GM12878 (cell line): ENCODE data around the gene HENMT1. TPM values are rescaled to one million over a fixed set of nuclear protein-coding genes. Genes with fewer than 3 reads are reported as not detected.

ENCODE experiments used
- ATAC-seq: fragments of 200-7000 bp; cut with Tn5 transposase; 3 replicates; pipeline ENCODE4 v1.9.1; 2020; ENCODE audit warnings: mild to moderate bottlenecking, moderate library complexity
- BruUV-seq: library from RNA; stranded (reverse); fragments of 400-500 nt; replicated peaks from 2 replicates; lab custom pipeline; 2021; lab: Mats Ljungman, UMichigan
- CTCF ChIA-PET: fragments of 300-600 bp; sonication (Branson Sonifier 250); formaldehyde crosslinking; extraction: SDS; loops from one replicate; lab custom pipeline; 2021; ENCODE audit warnings: inconsistent platforms; lab: Yijun Ruan, JAX
- POLR2A ChIA-PET: fragments of 350-600 bp; formaldehyde crosslinking; extraction: SDS; loops from one replicate; lab custom pipeline; 2021; ENCODE audit warnings: inconsistent platforms; lab: Charles Lee
- RAD21 ChIA-PET: fragments of 300-600 bp; sonication (Branson Sonifier 250); formaldehyde crosslinking; loops from one replicate; lab custom pipeline; 2023; ENCODE audit warnings: antibody characterized with exemption; ENCODE audit not compliant: unreplicated experiment; lab: Charles Lee
- SMC1A ChIA-PET: fragments of 300-600 bp; sonication (Branson Sonifier 250); formaldehyde crosslinking; loops from one replicate; lab custom pipeline; 2023; ENCODE audit not compliant: unreplicated experiment, uncharacterized antibody; lab: Charles Lee
- DNase-seq: peaks from one replicate; pipeline ENCODE4 v3.0.0-alpha.2; 2011; ENCODE audit warnings: low read depth, low spot score
- FAIRE-seq: peaks from 3 replicates; lab custom pipeline; 2011; peaks lifted over from hg19 to GRCh38; lab: Jason Lieb, UNC
- H2AFZ ChIP-seq: 2 replicates; pipeline ENCODE4 v1.6.0; 2011; ENCODE audit warnings: low read depth, low read length, control low read depth; ENCODE audit not compliant: control insufficient read depth
- H3K27ac ChIP-seq: 2 replicates; pipeline ENCODE4 v1.5.1; 2011; ENCODE audit warnings: control low read depth; ENCODE audit not compliant: control insufficient read depth, insufficient read depth
- H3K27me3 ChIP-seq, 2 experiments: replicated peaks in 1 of 2; 2 replicates each; pipeline versions ENCODE4 v1.6.0 to v1.6.1; 2011; ENCODE audit warnings: low read length in 1 of 2; ENCODE audit not compliant: control insufficient read depth in 2 of 2, insufficient read depth in 2 of 2
- H3K36me3 ChIP-seq, 2 experiments: 2 replicates each; pipeline ENCODE4 v1.5.1; 2011; ENCODE audit warnings: low read length in 1 of 2; ENCODE audit not compliant: control insufficient read depth in 2 of 2, insufficient read depth in 2 of 2
- H3K4me1 ChIP-seq: 2 replicates; pipeline ENCODE4 v1.6.1; 2011; ENCODE audit warnings: mild to moderate bottlenecking, low read length, moderate library complexity, mixed read lengths; ENCODE audit not compliant: control insufficient read depth, insufficient read depth
- H3K4me2 ChIP-seq: 2 replicates; pipeline ENCODE4 v1.6.0; 2011; ENCODE audit warnings: control low read depth; ENCODE audit not compliant: control insufficient read depth, insufficient read depth
- H3K4me3 ChIP-seq: fragments of 200-600 bp; sonication (generic); 2 replicates; pipeline ENCODE4 v1.5.1; 2016
- H3K79me2 ChIP-seq: 2 replicates; pipeline ENCODE4 v1.6.0; 2011; ENCODE audit warnings: low read length; ENCODE audit not compliant: control insufficient read depth, insufficient read depth
- H3K9ac ChIP-seq: 2 replicates; pipeline ENCODE4 v1.8.0; 2011; ENCODE audit warnings: low read length, control low read depth, mixed read lengths; ENCODE audit not compliant: control insufficient read depth, insufficient read depth
- H3K9me3 ChIP-seq: replicated peaks from 3 replicates; pipeline ENCODE4 v1.5.1; 2011; ENCODE audit warnings: mild to moderate bottlenecking, low read length; ENCODE audit not compliant: control insufficient read depth, insufficient read depth
- H4K20me1 ChIP-seq: 2 replicates; pipeline ENCODE4 v1.6.0; 2011; ENCODE audit not compliant: control insufficient read depth, insufficient read depth
- ATF7 ChIP-seq: fragments of 450-650 bp; IDR thresholded peaks from 2 replicates; pipeline ENCODE4 v1.6.1; 2016; ENCODE audit warnings: low read depth, mild to moderate bottlenecking
- BCL3 ChIP-seq: IDR thresholded peaks from 2 replicates; pipeline ENCODE4 v1.6.1; 2011; ENCODE audit warnings: borderline replicate concordance, low read depth, mild to moderate bottlenecking, moderate library complexity, low read length; ENCODE audit not compliant: insufficient read depth, poor library complexity, severe bottlenecking
- CREB1 ChIP-seq: IDR thresholded peaks from 2 replicates; pipeline ENCODE4 v1.6.1; 2012; ENCODE audit warnings: low read depth, mild to moderate bottlenecking, inconsistent platforms
- EED ChIP-seq: sonication (generic); IDR thresholded peaks from 2 replicates; pipeline ENCODE4 v1.6.1; 2016; ENCODE audit warnings: antibody characterized with exemption, low read depth
- IKZF1 ChIP-seq: fragments of 450-650 bp; conservative IDR thresholded peaks from 2 replicates; pipeline ENCODE4 v1.6.1; 2017; ENCODE audit warnings: antibody characterized with exemption, mild to moderate bottlenecking
- IKZF2 ChIP-seq, 2 experiments: fragments of 450-650 bp; IDR thresholded peaks; 2 replicates each; pipeline ENCODE4 v1.6.1; 2017; ENCODE audit warnings: mild to moderate bottlenecking in 2 of 2, moderate library complexity in 2 of 2
- KLF5 ChIP-seq: fragments of 450-650 bp; IDR thresholded peaks from 2 replicates; pipeline ENCODE4 v1.6.1; 2014; ENCODE audit warnings: mild to moderate bottlenecking; ENCODE audit not compliant: partially characterized antibody
- MEF2A ChIP-seq: IDR thresholded peaks from 2 replicates; pipeline ENCODE4 v1.6.1; 2011; ENCODE audit warnings: low read depth, mild to moderate bottlenecking, low read length, moderate library complexity; ENCODE audit not compliant: insufficient read depth
- MLLT1 ChIP-seq: fragments of 450-650 bp; IDR thresholded peaks from 2 replicates; pipeline ENCODE4 v1.6.1; 2016; ENCODE audit warnings: mild to moderate bottlenecking
- PAX5 ChIP-seq: IDR thresholded peaks from 2 replicates; pipeline ENCODE4 v1.6.1; 2011; ENCODE audit warnings: low read depth, low read length, borderline replicate concordance
- PAX8 ChIP-seq: fragments of 450-650 bp; IDR thresholded peaks from 2 replicates; pipeline ENCODE4 v1.6.1; 2017; ENCODE audit warnings: mild to moderate bottlenecking, moderate library complexity
- POU2F2 ChIP-seq: IDR thresholded peaks from 3 replicates; pipeline ENCODE4 v1.6.1; 2011; ENCODE audit warnings: low read depth, mild to moderate bottlenecking, low read length, borderline replicate concordance
- SRF ChIP-seq, 2 experiments: IDR thresholded peaks; 2 replicates each; pipeline ENCODE4 v1.6.1; 2011; ENCODE audit warnings: low read depth in 2 of 2, low read length in 2 of 2, mild to moderate bottlenecking in 1 of 2, moderate library complexity in 1 of 2
- STAT3 ChIP-seq: IDR thresholded peaks from 2 replicates; pipeline ENCODE4 v1.6.1; 2011; ENCODE audit warnings: low read depth, low read length, improper control_type of control experiment
- TCF12 ChIP-seq: IDR thresholded peaks from 2 replicates; pipeline ENCODE4 v1.6.1; 2011; ENCODE audit warnings: low read depth, mild to moderate bottlenecking, low read length
- USF2 ChIP-seq: IDR thresholded peaks from 2 replicates; pipeline ENCODE4 v1.6.1; 2011; ENCODE audit warnings: low read depth, low read length, improper control_type of control experiment, borderline replicate concordance
- ZBTB33 ChIP-seq: fragments of 450-650 bp; IDR thresholded peaks from 2 replicates; pipeline ENCODE4 v1.6.1; 2017; ENCODE audit warnings: mild to moderate bottlenecking
- ZNF274 ChIP-seq: IDR thresholded peaks from one replicate; pipeline ENCODE4 v1.8.0; 2011; ENCODE audit not compliant: insufficient read length, insufficient read depth
- WGBS: methylation state at CpG from one replicate; pipeline ENCODE4 v1.1.6; 2016; ENCODE audit warnings: low lambda C conversion rate; ENCODE audit not compliant: insufficient replicate concordance, insufficient coverage; ENCODE audit errors: missing lambda C conversion rate; 5-methylcytosine and 5-hydroxymethylcytosine counted together
- in situ Hi-C: fragments of 300-500 bp; cut with MboI; formaldehyde crosslinking; loops from 9 replicates; pipeline ENCODE4 v1.14.3; 2018; ENCODE audit warnings: mixed read lengths
- intact Hi-C: fragments of 100-400 bp; cut with micrococcal nuclease; formaldehyde crosslinking; loops from one replicate; pipeline ENCODE4 v1.14.2; 2022; ENCODE audit not compliant: unreplicated experiment
- polyA plus RNA-seq, 11 experiments: library from polyadenylated mRNA; depleted of rRNA in 4 of 11; unstranded in 6 of 11; stranded (reverse) in 5 of 11; fragments of >200 nt; fragmentation: Nextera tagmentation in 4 of 11; fragmentation: Illumina TruSeq in 1 of 11; extraction: Ambion mirVana in 4 of 11; extraction: Trizol in 1 of 11; gene quantifications; 1 replicate in 1 of 11; 2 replicates in 10 of 11; pipeline versions ENCODE4 v1.2.1 to v1.2.3, GENCODE V29; 2011 to 2016; ENCODE audit warnings: inconsistent platforms in 2 of 11, missing spikeins in 2 of 11, low read depth in 1 of 11
- total RNA-seq, 4 experiments: library from RNA; depleted of rRNA in 3 of 4; stranded (reverse); fragments of >200 nt in 3 of 4; fragmentation: Illumina TruSeq in 1 of 4; extraction: Trizol in 1 of 4; gene quantifications; 2 replicates each; pipeline versions ENCODE4 v1.2.1 to v1.2.3, GENCODE V29; 2013 to 2021

Gene HENMT1
- total and polyA plus RNA-seq, 10 of the 15 experiments (the other 5 are each of a cell fraction or from before 2014, with no cell fraction given): 4.4 to 15.6 (median 10.4) TPM

GRCh38 chr1:108670131-108670773 lies 9.4 kb upstream of the HENMT1 start:
- H3K27ac ChIP-seq: no peak overlapping the region
- in situ Hi-C loops (no loop called here), intact Hi-C loops (loop anchor here (10.0 kb wide), 1 partner anchor 55 kb away; no protein-coding TSS in a partner anchor)
- ATAC-seq (no peak), FAIRE-seq (no peak), DNase-seq (no peak)
- no peaks in the 10 kb centered on the region for H3K4me1 ChIP-seq
- H3K79me2 ChIP-seq: no peaks in the 10 kb centered on the region
- POLR2A ChIA-PET: no interaction called here
- no peaks in the 10 kb centered on the region for H3K9me3 ChIP-seq
- H3K4me2 ChIP-seq: no peak overlapping the region
- no peak overlapping the region for H3K9ac ChIP-seq
- BruUV-seq: no TSS peak
- SMC1A ChIA-PET: no interaction called here
- RAD21 ChIA-PET: no interaction called here
- H4K20me1 ChIP-seq: no peaks in the 10 kb centered on the region
- CTCF ChIA-PET: no interaction called here
- WGBS: 49% methylated on average over 5 of the region's 5 CpGs
- H2AFZ ChIP-seq: no peak overlapping the region
- H3K4me3 ChIP-seq: no peak overlapping the region
- no peaks in the 10 kb centered on the region for H3K27me3 ChIP-seq
- no peaks in the 10 kb centered on the region for H3K36me3 ChIP-seq
- TF ChIP-seq POU2F2: no peak
- TF ChIP-seq MLLT1: no peak
- TF ChIP-seq KLF5: no peak
- TF ChIP-seq CREB1: no peak
- TF ChIP-seq IKZF1: no peak
- TF ChIP-seq BCL3: no peak
- no peak for TF ChIP-seq USF2
- TF ChIP-seq PAX5: no peak
- TF ChIP-seq ZBTB33: no peak
- no peak for TF ChIP-seq PAX8
- no peak for TF ChIP-seq IKZF2 (IDR thresholded peaks at IDR 0.05)
- TF ChIP-seq SRF (IDR thresholded peaks at IDR 0.05; ENCODE audit: low read depth in 2 of 2, low read length in 2 of 2): no peak
- no peak for TF ChIP-seq ATF7
- no peak for TF ChIP-seq MEF2A
- no peak for TF ChIP-seq TCF12
- no peak for TF ChIP-seq EED
- no peak for TF ChIP-seq STAT3
- TF ChIP-seq ZNF274: no peak
